Activated CD4-positive, alpha-beta T cell treated with anti-CD3 and anti-CD28 coated beads, Interleukin-2, Interleukin-6, amounts not matched to agents 100 ng/mL and 50 ng/mL, durations not matched to agents 16 hours and 8 hours (primary cell): ENCODE results near the gene NDUFA6.

Experiments
- DNase-seq: peaks from one replicate; pipeline ENCODE4 v3.0.0-alpha.2; 2020

NDUFA6 gene

DNA sequence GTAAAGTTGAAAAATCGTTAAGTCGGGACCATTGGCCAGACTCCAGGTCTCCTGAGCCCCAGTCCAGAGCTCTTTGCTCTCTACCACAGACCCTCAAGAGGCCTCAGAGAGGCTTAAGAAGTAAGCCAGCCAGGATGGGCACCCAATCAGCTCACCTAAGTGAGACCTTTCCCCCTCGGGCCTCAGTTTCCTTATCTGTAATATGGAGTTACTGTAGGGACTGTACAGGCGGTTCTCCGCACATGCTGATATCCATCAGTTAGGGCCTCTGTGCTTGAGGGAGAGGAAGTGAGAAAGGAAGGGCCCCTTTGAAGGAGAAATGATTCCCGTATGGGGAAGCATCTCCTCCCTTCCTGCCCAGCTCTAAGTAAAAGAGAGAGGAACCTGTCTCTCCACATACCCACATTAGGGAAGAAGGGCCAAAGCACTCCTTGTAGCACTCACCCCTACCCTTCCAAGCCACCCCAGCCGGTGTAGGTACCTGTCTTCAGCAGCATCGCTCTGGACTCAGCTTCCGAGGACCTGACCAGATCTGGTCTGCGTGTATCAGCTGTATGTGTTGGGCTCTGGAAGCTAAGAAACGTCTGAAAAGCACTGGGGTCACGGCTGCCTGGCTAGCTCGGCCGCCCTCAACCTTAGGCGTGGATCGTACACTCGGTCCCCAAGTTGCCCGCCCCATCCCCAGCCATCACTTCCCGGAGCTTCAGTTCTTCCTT lies 20.6 kb downstream of the NDUFA6 start:
- no peak for DNase-seq

DNA sequence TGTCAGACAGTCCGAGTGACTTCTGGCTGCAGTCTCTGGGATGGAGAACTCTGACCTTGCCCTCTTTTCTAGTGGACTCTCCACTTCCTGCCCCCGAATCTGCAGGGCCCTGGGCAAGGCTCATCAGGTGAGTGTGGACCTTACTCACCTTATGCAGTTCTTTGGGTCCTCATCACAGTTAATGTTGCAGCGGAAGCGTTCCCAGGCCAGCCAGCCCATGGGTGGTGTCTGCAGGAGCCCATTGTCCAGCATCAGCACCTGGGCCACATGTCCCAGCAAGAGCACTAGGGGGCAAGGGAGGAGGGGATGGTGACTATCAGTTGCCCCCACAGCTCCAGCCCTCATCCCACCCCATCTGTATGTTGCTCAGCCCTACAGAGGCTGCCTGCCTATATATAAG lies 22.3 kb downstream of the NDUFA6 start:
- DNase-seq = no peak

DNA sequence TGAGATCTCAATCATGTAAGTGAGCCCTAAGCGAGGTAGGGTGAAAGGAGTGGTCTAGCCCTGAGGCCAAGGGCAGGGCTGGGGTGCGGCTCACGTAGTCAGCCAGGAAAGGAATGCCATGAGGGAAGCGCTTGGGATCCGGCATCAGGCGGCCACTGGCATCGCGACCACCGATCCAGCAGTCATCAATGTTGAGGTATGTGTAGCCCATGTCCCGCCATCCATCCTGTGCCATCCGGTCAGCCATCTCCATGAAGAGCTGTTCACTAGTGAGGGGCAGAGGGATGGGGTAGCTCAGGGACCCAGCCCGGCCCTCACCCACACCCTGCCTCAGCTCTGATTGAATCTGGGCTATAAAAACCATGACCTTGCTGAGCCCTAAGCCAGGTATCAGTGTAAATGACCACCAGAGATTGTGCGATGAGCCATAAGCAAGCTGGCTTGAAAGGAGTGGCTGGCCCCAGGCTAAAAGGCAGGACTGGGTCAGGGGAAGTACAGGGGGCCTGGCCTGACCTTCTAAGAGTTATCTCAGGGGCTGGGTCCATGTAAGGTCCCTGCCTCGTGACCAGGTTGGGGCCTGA lies 22.8 kb downstream of the NDUFA6 start:
- no peak for DNase-seq

DNA sequence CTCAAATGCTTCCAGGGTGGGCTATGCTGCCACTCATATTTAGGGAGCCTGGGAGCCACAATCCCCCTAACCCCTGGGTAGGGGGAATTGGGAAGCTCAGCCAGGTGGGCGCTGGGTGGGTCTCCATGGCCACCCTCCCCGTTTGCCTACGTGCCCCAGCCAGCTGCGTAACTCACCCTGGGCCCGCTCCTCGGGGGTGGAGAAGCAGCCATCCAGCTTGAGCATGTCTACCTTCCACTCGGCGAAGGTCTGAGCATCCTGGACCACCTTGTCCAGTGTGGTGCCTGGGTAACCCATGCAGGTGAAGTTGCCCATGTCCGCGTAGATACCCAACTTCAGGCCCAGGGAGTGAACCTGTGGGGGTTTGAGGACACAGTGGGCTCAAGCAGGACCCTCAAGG lies 23.6 kb downstream of the NDUFA6 start:
- no peak for DNase-seq

DNA sequence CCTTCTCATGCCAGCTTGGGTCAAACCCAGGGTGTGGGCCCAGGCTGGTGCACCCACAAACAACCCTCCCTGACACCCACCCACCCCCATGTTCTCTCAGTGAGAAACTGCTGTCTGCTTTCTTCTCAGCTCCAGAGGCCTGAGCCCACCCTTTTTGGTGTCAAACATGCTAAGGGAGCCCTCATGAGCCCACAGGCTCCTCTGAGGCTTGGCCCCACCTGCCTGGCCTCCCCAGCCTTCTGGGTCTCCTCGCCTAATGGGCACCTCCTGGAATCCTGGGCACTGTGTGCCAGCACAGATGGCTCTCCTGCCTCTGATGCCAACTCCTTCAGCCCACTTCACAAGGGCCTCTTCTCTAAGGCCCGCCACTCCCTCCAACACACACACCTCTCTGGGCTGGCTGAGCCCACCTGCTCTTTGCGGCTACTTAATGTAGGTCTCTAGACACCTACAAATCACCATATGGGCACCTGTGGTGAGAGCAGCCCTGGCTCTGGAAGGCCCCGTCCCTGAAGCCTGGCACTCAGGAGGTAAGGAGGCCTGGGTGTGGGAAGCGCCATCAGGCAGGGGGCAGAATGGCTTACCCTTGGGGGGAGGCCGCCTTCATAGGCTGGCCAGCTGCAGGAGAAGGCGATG lies 24.3 kb downstream of the NDUFA6 start:
- DNase-seq = no peak

DNA sequence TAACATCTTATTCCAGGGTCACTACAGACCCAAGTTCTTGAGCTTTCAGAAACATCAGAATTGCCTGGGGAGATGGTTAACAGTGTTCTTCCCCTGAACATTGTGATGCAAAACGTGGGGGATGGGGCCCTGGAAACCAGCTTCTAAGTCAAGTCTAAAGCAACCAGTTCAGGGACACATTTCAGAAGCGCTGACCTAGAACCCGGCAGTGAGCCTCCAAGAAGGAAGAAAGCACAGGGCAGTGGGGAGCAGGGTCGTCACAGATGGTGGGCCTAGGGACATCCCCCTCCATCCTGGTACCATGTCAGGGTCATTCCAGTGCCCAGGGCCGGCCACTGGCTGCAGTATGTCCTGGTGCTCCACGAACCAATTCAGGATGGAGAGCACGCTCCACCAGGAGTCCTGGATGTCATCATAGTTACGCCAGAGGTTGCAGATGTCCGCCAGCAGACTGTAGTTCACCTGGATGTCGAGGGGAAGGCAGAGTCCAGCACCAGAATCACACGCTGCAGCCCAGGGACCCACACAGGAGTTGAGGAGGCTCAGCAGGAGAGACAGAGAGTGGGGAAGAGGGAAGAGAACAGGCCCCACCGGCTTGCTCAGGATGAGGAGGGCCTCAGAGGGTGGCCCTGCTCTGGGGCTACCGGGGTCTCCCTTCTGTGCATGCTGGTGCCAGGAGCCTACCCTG lies 25.0 kb downstream of the NDUFA6 start:
- no peak for DNase-seq

DNA sequence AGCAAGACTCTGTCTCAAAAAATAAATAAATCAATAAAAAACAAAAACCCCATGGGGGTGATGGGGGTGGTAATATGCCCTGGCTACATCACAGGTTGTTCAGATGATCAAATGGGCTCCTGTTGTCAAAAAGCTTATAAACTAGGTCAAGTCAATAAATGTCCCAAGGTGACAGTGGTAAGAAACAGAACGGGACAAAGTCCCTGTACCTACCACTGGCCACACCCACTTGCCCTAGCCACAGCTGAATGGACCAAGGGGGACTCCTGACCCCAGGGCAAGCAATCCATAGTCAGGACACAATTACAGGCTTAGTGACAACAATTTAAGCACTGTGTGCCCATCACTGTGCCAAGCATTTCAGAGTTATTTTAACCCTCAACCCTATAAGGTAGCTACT lies 25.9 kb downstream of the NDUFA6 start:
- no peak for DNase-seq

DNA sequence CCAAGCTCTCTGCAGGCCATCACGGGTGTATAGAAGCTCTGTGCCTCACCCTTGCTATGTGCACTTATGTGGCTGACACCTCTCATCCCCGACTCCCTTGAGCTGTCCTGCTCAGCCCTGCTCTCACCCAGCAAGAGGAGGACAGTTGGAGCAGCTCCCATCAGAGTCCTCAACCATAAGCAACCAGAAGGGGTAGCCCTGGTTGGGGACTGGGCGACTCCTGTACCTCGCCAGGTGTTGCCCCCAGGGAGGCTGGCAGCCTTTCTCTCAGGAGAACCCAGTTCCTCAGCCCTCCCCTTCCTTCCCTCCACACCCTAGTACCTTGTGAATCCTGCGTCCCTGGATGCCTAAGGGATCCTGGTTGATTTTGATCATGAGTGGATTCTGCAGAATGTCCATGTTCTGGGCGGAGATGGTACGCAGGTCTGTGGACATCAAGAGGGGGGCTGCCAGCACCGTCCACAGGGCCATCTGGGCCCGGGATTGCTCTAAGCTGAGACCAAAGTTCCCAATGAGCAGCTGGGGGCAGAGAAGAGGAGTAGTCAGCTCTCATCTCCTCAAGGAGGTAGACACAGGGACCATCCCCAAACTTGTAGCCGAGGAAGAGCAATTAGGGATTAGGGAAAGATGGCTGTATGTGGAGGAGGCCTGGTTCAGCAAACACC lies 27.9 kb downstream of the NDUFA6 start:
- no peak for DNase-seq

DNA sequence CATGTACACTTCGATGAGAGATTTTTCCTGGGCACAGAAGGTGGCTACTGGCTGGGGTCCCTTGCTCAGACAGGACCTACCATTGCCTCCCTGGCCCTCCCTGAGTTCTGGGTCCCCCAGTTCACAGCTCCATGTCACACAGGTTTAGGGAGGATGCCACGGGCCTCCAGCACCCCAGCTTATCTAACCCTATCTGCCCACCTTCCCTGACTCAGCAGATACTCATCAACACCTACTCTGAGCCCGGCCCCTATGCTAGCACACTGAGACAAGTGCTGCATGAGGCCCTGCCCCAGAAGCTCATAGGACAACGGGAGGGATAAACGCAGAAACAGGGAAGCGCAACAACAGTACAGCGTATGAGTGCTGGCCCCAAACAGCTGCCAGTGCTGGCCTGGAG lies 29.5 kb downstream of the NDUFA6 start:
- DNase-seq = no peak

DNA sequence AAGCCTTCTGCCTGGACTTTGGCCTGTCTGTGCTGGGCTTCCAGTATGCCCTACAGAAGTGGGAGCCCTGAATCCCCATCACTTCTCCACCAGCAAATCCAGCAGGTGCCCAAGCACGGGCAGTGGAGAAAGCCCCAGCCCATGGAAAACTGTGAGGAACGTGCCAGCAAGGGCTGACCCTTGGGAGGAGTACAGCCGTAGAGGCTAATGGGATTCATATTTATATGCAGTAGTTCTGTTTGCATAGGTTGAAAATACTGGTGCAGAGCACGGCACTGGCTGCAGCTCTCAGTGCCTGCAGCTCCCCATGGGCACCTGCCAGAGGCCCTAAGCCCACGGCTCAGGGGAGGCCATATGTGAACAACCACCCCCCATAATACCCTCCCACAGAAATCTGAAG lies 30.1 kb downstream of the NDUFA6 start:
- DNase-seq = no peak

DNA sequence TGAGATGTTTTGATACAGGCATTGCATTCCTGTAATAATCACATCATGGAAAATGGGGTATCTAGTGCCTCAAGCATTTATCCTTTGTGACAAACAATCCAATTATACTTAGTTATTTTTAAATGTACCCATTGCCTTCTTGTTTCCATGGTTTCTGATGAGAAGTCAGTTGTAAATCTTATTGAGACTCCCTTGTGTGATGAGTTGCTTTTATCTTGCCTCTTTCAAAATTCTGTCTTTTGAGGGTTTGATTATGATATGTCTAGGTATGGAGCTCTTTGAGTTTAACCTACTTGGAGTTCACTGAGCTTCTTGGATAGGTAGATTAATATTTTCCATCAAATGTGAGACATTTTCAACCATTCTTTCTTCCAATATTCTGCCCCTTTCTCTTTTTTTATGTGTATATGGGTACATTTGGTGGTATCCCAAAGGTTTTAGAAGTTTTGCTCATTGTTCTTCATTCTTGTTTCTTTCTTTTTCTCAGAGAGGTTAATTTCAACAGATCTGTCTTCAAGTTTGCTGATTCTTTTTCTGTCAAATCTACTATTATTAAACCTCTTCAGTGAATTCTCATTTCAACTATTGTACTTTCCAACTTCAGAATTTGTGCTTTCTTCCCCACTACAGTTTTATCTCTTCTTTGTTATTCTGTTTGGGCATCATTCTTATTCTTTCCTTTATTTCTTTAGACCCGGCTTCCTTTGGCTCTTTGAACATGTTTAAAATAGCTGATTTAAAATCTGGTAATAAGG lies 33.6 kb downstream of the NDUFA6 start:
- DNase-seq = no peak

DNA sequence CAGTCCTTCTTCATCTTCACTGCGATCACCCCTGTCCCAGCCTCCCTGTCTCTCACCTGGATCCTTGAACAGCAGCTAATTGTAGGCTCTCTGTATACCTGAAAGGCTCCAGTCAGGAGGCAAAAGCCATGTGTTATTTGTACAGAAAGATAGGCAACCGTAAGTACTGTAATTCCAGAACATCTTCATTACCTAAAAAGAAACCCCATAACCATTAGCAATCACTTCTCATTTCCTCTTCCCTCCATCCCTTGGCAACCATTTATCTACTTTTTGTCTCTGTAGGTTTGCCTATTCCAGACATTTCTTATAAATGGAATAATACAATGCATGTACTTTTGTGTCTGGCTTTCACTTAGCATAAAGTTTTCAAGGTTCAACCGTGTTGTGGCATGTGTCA lies 37.8 kb downstream of the NDUFA6 start:
- DNase-seq = no peak

DNA sequence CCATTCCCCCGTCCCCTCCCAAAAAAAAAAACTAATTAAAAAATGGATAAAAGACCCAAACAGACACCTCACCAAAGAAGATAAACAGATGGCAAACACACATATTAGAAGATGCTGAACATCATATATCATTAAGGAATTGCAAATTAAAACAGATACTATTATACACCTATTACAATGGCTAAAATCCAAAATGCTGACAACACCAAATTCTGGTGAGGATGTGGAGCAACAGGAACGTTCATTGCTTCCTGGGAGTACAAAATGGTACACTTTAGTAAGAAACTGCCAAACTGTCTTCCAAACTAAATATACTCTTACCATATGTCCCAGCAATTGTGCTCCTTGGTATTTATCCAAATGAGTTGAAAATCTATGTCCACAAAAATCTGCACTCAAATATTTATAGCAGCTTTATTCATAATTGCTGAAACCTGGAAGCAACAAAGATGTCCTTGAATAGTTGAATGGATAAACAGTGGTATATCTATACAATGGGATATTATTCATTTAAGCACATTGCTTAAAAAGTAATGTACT lies 39.9 kb downstream of the NDUFA6 start:
- DNase-seq = no peak

DNA sequence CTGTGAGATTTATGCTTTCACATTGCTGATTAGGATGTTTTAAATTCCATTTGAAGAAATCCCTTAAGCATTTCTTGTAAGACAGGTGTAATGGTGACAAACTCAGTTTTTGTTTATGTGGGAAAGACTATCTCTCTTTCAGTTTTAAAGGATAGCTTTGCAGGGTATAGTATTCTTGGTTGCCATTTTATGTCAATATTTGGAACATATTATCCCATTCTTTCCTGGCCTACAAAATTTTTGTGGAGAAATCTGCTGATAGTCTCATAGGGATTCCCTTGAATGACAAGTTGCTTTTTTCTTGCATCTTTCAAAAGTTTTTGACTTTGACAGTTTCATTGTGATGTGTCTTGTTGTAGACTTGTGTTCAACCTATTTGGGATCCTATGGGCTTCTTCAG lies 48.8 kb downstream of the NDUFA6 start:
- DNase-seq = no peak

DNA sequence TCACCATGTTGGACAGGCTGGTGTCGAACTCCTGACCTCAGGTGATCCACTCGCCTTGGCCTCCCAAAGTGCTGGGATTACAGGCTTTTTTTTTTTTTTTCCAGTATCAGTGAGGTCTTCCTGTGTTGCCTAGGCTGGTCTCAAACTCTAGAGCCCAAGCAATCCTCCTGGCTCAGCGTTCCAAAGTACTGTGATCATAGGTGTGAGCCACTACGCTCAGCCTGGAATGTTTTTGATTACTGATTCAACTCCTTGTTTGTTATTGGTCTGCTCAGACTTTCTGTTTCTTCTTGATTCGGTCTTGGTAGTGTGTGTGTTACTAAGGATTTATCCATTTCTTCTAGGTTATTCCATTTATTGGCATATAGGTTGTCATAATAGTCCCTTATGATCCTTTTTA lies 51.3 kb downstream of the NDUFA6 start:
- no peak for DNase-seq
